Measurements from ENCODE around the gene SP8. TPM values are rescaled to one million over a fixed set of nuclear protein-coding genes. Genes with fewer than 3 reads are reported as not detected.

Gene SP8
- total RNA-seq, 1 donor from 2014 or later: not detected

- TF ChIP-seq CTCF (IDR thresholded peaks at IDR 0.05): no peak
- H3K9me3 Mint-ChIP-seq: peaks cover 7% of the 10 kb centered on the region
- H3K27ac Mint-ChIP-seq: no peak overlapping the region
- ATAC-seq (ENCODE audit: low read depth) (no peak), DNase-seq (no peak)
- peaks cover 1% of the 10 kb centered on the region for H3K36me3 Mint-ChIP-seq (ENCODE audit: low read depth)
- peaks cover 68% of the 10 kb centered on the region for H3K27me3 Mint-ChIP-seq
- H3K4me3 Mint-ChIP-seq: no peak overlapping the region
- peaks cover 21% of the 10 kb centered on the region for H3K4me1 Mint-ChIP-seq
- CTCF ChIA-PET: no interaction called here
- POLR2A ChIA-PET: no interaction called here
- intact Hi-C loops (cut with micrococcal nuclease): loop anchor here (5.0 kb wide), 1 partner anchor 1671 kb away; the partner anchor contains the start of gene TWIST1
These were observed 1.8 kb upstream of the SP8 start for GRCh38 chr7:20788420-20788990.

- ChIA-PET POLR2A (no interaction called here), CTCF (no interaction called here)
- intact Hi-C loops (cut with micrococcal nuclease): loop anchor here (5.0 kb wide), 1 partner anchor 1671 kb away; the partner anchor contains the start of gene TWIST1
- Mint-ChIP-seq H3K4me1 (peaks cover 21% of the 10 kb centered on the region), H3K9me3 (peaks cover 5% of the 10 kb centered on the region), H3K27ac (peak overlapping the region; percentile 59), H3K4me3 (no peak overlapping the region), H3K27me3 (peaks cover 67% of the 10 kb centered on the region), H3K36me3 (ENCODE audit: low read depth) (no peaks in the 10 kb centered on the region)
- no peak for ATAC-seq (ENCODE audit: low read depth)
- TF ChIP-seq CTCF (IDR thresholded peaks at IDR 0.05): no peak
- DNase-seq: no peak
These were observed 1.2 kb upstream of the SP8 start for GRCh38 chr7:20787660-20788419.

- no peak for DNase-seq
- H3K27me3 Mint-ChIP-seq: peaks cover 65% of the 10 kb centered on the region
- intact Hi-C loops (cut with micrococcal nuclease): loop anchor here (1.0 to 5.0 kb wide), 2 partner anchors 10 to 1669 kb away; partner anchors contain the start of gene TWIST1
- H3K27ac Mint-ChIP-seq: no peak overlapping the region
- no peaks in the 10 kb centered on the region for H3K36me3 Mint-ChIP-seq (ENCODE audit: low read depth)
- H3K9me3 Mint-ChIP-seq: peaks cover 5% of the 10 kb centered on the region
- peak overlapping the region; percentile 62 for H3K4me3 Mint-ChIP-seq
- POLR2A ChIA-PET: no interaction called here
- ATAC-seq (ENCODE audit: low read depth): no peak
- no peak for TF ChIP-seq CTCF (IDR thresholded peaks at IDR 0.05)
- CTCF ChIA-PET: no interaction called here
- peaks cover 21% of the 10 kb centered on the region for H3K4me1 Mint-ChIP-seq
These were observed 286 bp downstream of the SP8 start for GRCh38 chr7:20786421-20786778.

GRCh38 chr7:20786049-20786412 is 655 bp downstream of the SP8 start:
- ATAC-seq (ENCODE audit: low read depth) (no peak), DNase-seq (no peak)
- peaks cover 21% of the 10 kb centered on the region for H3K4me1 Mint-ChIP-seq
- POLR2A ChIA-PET: no interaction called here
- no peaks in the 10 kb centered on the region for H3K36me3 Mint-ChIP-seq (ENCODE audit: low read depth)
- H3K27ac Mint-ChIP-seq: no peak overlapping the region
- intact Hi-C loops (cut with micrococcal nuclease): loop anchor here (1.0 to 5.0 kb wide), 2 partner anchors 10 to 1669 kb away; partner anchors contain the start of gene TWIST1
- peak overlapping the region; percentile 62 for H3K4me3 Mint-ChIP-seq
- peaks cover 5% of the 10 kb centered on the region for H3K9me3 Mint-ChIP-seq
- no peak for TF ChIP-seq CTCF (IDR thresholded peaks at IDR 0.05)
- CTCF ChIA-PET: no interaction called here
- peaks cover 61% of the 10 kb centered on the region for H3K27me3 Mint-ChIP-seq

Measured in activated B cell treated with CpG ODN at 0.5 μM for 24 hours (primary cell).